ENCODE data around the gene SANBR. TPM values are rescaled to one million over a fixed set of nuclear protein-coding genes. Genes with fewer than 3 reads are reported as not detected.

Gene SANBR
- total RNA-seq, 1 experiment from 2014 or later = 10.1 TPM

DNA sequence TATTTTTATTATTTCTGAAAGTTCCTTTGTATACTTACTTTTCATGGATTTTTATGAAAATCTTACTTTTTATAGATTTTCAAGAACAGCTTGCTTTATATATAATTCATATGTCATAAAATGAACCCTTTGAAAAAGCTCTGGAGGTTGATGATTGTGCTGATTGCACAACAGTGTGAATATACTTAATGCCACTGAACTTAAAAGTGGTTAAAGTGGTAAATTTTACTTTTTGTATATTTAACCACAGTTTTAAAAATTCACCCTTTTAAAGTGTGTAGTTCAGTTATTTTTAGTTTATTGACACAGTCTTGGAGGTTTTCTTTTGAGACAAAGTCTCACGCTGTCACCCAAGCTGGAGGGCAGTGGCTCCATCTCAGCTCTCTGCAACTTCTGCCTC lies 8.4 kb downstream of the SANBR start:
- no peak overlapping the region for H4K5ac ChIP-seq (ENCODE audit: insufficient read length, low read depth, low read length)
- H3K27ac ChIP-seq (ENCODE audit: insufficient read length, low read depth, low read length) = no peak overlapping the region
- no peak overlapping the region for H3K4ac ChIP-seq (ENCODE audit: low read depth, low read length)
- no peak overlapping the region for H2AK5ac ChIP-seq (ENCODE audit: insufficient read length, low read length)
- Mint-ChIP-seq H3K36me3 (ENCODE audit: insufficient read depth in 1 of 3, low read depth in 3 of 3) (peaks cover 2 to 49% (median 35%) of the 10 kb centered on the region in 3 experiments; a peak in 6 of 7 replicates), H3K4me1 (no peaks in the 10 kb centered on the region), H3K4me3 (no peak overlapping the region), H3K27ac (no peak overlapping the region), H3K27me3 (ENCODE audit: low read depth) (no peaks in the 10 kb centered on the region), H3K9me3 (no peaks in the 10 kb centered on the region)
- no peak overlapping the region for H3K9ac ChIP-seq (ENCODE audit: extremely low read depth, insufficient read length, low read length)
- H3K27me3 ChIP-seq (ENCODE audit: insufficient read depth, low read length) = no peaks in the 10 kb centered on the region
- no CpG with 5 or more reads among the region's 1 CpG for WGBS (ENCODE audit: extremely low coverage, insufficient read length, low lambda C conversion rate)
- H3K23ac ChIP-seq (ENCODE audit: insufficient read length, low read depth, low read length) = no peak overlapping the region
- TF ChIP-seq, protein P1, sequence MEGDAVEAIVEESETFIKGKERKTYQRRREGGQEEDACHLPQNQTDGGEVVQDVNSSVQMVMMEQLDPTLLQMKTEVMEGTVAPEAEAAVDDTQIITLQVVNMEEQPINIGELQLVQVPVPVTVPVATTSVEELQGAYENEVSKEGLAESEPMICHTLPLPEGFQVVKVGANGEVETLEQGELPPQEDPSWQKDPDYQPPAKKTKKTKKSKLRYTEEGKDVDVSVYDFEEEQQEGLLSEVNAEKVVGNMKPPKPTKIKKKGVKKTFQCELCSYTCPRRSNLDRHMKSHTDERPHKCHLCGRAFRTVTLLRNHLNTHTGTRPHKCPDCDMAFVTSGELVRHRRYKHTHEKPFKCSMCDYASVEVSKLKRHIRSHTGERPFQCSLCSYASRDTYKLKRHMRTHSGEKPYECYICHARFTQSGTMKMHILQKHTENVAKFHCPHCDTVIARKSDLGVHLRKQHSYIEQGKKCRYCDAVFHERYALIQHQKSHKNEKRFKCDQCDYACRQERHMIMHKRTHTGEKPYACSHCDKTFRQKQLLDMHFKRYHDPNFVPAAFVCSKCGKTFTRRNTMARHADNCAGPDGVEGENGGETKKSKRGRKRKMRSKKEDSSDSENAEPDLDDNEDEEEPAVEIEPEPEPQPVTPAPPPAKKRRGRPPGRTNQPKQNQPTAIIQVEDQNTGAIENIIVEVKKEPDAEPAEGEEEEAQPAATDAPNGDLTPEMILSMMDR (conservative IDR thresholded peaks at IDR 0.05) = no peak
- H2BK12ac ChIP-seq (ENCODE audit: insufficient read length, low read depth, low read length) = no peak overlapping the region
- H3K79me2 ChIP-seq (ENCODE audit: insufficient read depth, low read length) = no peaks in the 10 kb centered on the region
- no peaks in the 10 kb centered on the region for H4K20me1 ChIP-seq (ENCODE audit: control insufficient read depth, insufficient read depth, insufficient read length)
- no peak overlapping the region for H3T11ph ChIP-seq (ENCODE audit: low read length)
- no peak overlapping the region for H2BK20ac ChIP-seq (ENCODE audit: low read depth, low read length, poor library complexity, severe bottlenecking)
- H4K91ac ChIP-seq (ENCODE audit: insufficient read length, low read depth, low read length) = no peak overlapping the region
- no peak overlapping the region for H2BK15ac ChIP-seq (ENCODE audit: low read depth, low read length)
- no peak overlapping the region for H3K14ac ChIP-seq (ENCODE audit: insufficient read depth, low read length)
- H3K4me2 ChIP-seq (ENCODE audit: insufficient read depth, insufficient read length, low read length) = no peak overlapping the region
- DNase-seq = no peak
- H2AFZ ChIP-seq (ENCODE audit: low read length) = no peak overlapping the region
- no peak overlapping the region for H3K56ac ChIP-seq (ENCODE audit: insufficient read length, low read depth, low read length)
- no peaks in the 10 kb centered on the region for H3K9me3 ChIP-seq (ENCODE audit: control insufficient read depth, low read depth, low read length)
- no peak overlapping the region for H4K8ac ChIP-seq (replicated peaks; ENCODE audit: insufficient read length, low read depth, low read length)
- no peaks in the 10 kb centered on the region for H3K79me1 ChIP-seq (ENCODE audit: insufficient read depth, low read depth, low read length, poor library complexity, severe bottlenecking)
- no peak overlapping the region for H2BK120ac ChIP-seq (ENCODE audit: low read depth, low read length, poor library complexity, severe bottlenecking)
- H3K4me1 ChIP-seq (ENCODE audit: insufficient read depth, low read length) = no peaks in the 10 kb centered on the region
- no peak overlapping the region for H3K18ac ChIP-seq (ENCODE audit: insufficient read length, low read depth, low read length)
- no peaks in the 10 kb centered on the region for H3K23me2 ChIP-seq (ENCODE audit: insufficient read length, low read depth, low read length, poor library complexity, severe bottlenecking)
- H2BK5ac ChIP-seq (ENCODE audit: insufficient read length, low read length) = no peak overlapping the region

All from H9 (cell line).